ENCODE data around the gene SEC14L5. TPM values are rescaled to one million over a fixed set of nuclear protein-coding genes. Genes with fewer than 3 reads are reported as not detected.

Gene SEC14L5
- total RNA-seq, 1 experiment from 2014 or later: 1.8 TPM

GRCh38 chr16:5015351-5015750 is 57.2 kb downstream of the SEC14L5 start:
- no peak for DNase-seq
- H3K27me3 ChIP-seq (ENCODE audit: insufficient read depth, low read depth): peaks cover 75% of the 10 kb centered on the region
- no peaks in the 10 kb centered on the region for H3K79me2 ChIP-seq (ENCODE audit: low read depth)
- no peak overlapping the region for H2AFZ ChIP-seq
- H3K27ac ChIP-seq: no peak overlapping the region
- H3K4me3 ChIP-seq: no peak overlapping the region
- intact Hi-C loops (cut with micrococcal nuclease; ENCODE audit: unreplicated experiment): no loop called here
- no peaks in the 10 kb centered on the region for H3K4me1 ChIP-seq (replicated peaks; ENCODE audit: insufficient read depth)
- ChIA-PET CTCF (no interaction called here), POLR2A (ENCODE audit: unreplicated experiment) (no interaction called here)
- no peak for TF ChIP-seq CTCF (conservative IDR thresholded peaks at IDR 0.05)
- no peak for TF ChIP-seq EZH2 (IDR thresholded peaks at IDR 0.05; ENCODE audit: low read depth)
- no peaks in the 10 kb centered on the region for H3K9me3 ChIP-seq (ENCODE audit: insufficient read depth, low read depth)
- H3K4me2 ChIP-seq: no peak overlapping the region
- 0 out of 2 replicates have a peak, but pooled peaks cover 5% of the 10 kb centered on the region for H3F3A ChIP-seq (ENCODE audit: insufficient read depth, low read depth)
- no peaks in the 10 kb centered on the region for H3K36me3 ChIP-seq (ENCODE audit: low read depth)
- no TSS peak for BruUV-seq (replicated peaks)
- H3K9me2 ChIP-seq (ENCODE audit: insufficient read depth): no peaks in the 10 kb centered on the region
- H4K20me1 ChIP-seq (ENCODE audit: insufficient read depth): no peaks in the 10 kb centered on the region

- H3K79me2 ChIP-seq (ENCODE audit: low read depth): no peaks in the 10 kb centered on the region
- BruUV-seq (replicated peaks): no TSS peak
- ChIA-PET CTCF (no interaction called here), POLR2A (ENCODE audit: unreplicated experiment) (no interaction called here)
- H3K27ac ChIP-seq: no peak overlapping the region
- H3K9me3 ChIP-seq (ENCODE audit: insufficient read depth, low read depth): no peaks in the 10 kb centered on the region
- H3K9me2 ChIP-seq (ENCODE audit: insufficient read depth): no peaks in the 10 kb centered on the region
- no peak for TF ChIP-seq CTCF (conservative IDR thresholded peaks at IDR 0.05)
- no peak for TF ChIP-seq EZH2 (IDR thresholded peaks at IDR 0.05; ENCODE audit: low read depth)
- no peak for DNase-seq
- H3K4me1 ChIP-seq (replicated peaks; ENCODE audit: insufficient read depth): no peaks in the 10 kb centered on the region
- peaks cover 70% of the 10 kb centered on the region for H3K27me3 ChIP-seq (ENCODE audit: insufficient read depth, low read depth)
- intact Hi-C loops (cut with micrococcal nuclease; ENCODE audit: unreplicated experiment): no loop called here
- H4K20me1 ChIP-seq (ENCODE audit: insufficient read depth): no peaks in the 10 kb centered on the region
- no peak overlapping the region for H3K4me3 ChIP-seq
- 0 out of 2 replicates have a peak, but pooled peaks cover 5% of the 10 kb centered on the region for H3F3A ChIP-seq (ENCODE audit: insufficient read depth, low read depth)
- no peak overlapping the region for H2AFZ ChIP-seq
- H3K4me2 ChIP-seq: no peak overlapping the region
- H3K36me3 ChIP-seq (ENCODE audit: low read depth): no peaks in the 10 kb centered on the region
These were observed 57.8 kb downstream of the SEC14L5 start for GRCh38 chr16:5015887-5016286.

- no peaks in the 10 kb centered on the region for H3K9me3 ChIP-seq (ENCODE audit: insufficient read depth, low read depth)
- no peak overlapping the region for H3K4me3 ChIP-seq
- H3K79me2 ChIP-seq (ENCODE audit: low read depth): no peaks in the 10 kb centered on the region
- no peaks in the 10 kb centered on the region for H4K20me1 ChIP-seq (ENCODE audit: insufficient read depth)
- intact Hi-C loops (cut with micrococcal nuclease; ENCODE audit: unreplicated experiment): no loop called here
- H3K9me2 ChIP-seq (ENCODE audit: insufficient read depth): no peaks in the 10 kb centered on the region
- peaks cover 57% of the 10 kb centered on the region for H3K27me3 ChIP-seq (ENCODE audit: insufficient read depth, low read depth)
- H3K36me3 ChIP-seq (ENCODE audit: low read depth): no peaks in the 10 kb centered on the region
- POLR2A ChIA-PET (ENCODE audit: unreplicated experiment): no interaction called here
- DNase-seq: no peak
- H2AFZ ChIP-seq: no peak overlapping the region
- TF ChIP-seq EZH2 (IDR thresholded peaks at IDR 0.05; ENCODE audit: low read depth): no peak
- TF ChIP-seq CTCF (conservative IDR thresholded peaks at IDR 0.05): no peak
- BruUV-seq (replicated peaks): no TSS peak
- no peaks in the 10 kb centered on the region for H3K4me1 ChIP-seq (replicated peaks; ENCODE audit: insufficient read depth)
- CTCF ChIA-PET: interaction anchor here (0.6 kb wide), 1 partner anchor 11 kb away, joined by 6 read pairs; no protein-coding TSS in a partner anchor
- H3K27ac ChIP-seq: no peak overlapping the region
- 0 out of 2 replicates have a peak, but pooled peaks cover 5% of the 10 kb centered on the region for H3F3A ChIP-seq (ENCODE audit: insufficient read depth, low read depth)
- no peak overlapping the region for H3K4me2 ChIP-seq
These were observed 59.0 kb downstream of the SEC14L5 start for GRCh38 chr16:5016967-5017677.
